Activated CD4-positive, CD25-positive, alpha-beta regulatory T cell treated with anti-CD3 and anti-CD28 coated beads, Interleukin-2, amount 50 U/mL, for 16 hours (primary cell): ENCODE measurements around the gene SLC36A2.
"Not testable (repeated sequence)": the region's sequence is repeated elsewhere in the genome, so short reads cannot be mapped to it uniquely, and the experiment has no call there.

Source experiments
- DNase-seq: peaks from one replicate; pipeline ENCODE4 v3.0.0-alpha.2; 2020; ENCODE audit warnings: low read depth, low spot score

SLC36A2 gene

DNA sequence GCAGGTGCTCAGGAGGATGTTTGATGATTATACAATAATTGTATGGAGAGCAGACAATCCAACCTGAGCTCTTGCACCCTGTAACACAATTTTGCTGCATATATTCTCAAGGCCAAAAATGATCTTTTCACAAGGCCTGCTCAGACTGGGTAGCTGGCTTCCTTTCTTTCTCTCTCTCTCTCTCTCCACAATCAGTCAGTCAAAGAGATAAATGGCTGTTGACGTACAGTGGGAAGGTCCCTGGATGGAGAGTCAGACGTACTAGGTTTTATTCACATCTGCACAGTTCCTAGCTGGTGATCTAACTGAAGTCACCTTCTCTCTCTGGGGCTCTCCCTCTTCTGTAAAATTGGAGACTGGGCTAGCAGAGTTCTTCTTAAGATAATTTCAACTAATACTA lies 19.8 kb downstream of the SLC36A2 start:
- no peak for DNase-seq

DNA sequence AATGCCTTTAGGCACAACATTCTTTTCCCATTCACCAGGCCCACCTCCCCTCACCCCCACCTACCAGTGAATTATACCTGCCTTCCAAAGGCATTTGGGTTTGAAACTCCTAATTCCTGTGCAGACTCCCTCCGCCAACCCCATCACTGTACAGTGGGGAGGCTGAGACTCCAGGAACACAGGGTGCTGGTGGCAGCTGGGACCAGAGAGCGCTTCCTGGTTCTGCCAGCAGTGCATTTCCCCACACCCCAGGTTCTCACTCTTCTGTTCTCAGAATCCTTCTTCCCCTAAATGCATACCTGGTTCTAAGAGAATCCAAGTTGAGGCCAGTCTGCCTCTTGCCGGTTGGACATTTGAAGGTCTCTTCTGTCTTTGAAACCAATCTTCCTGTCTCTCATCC lies 21.1 kb downstream of the SLC36A2 start:
- no peak for DNase-seq

DNA sequence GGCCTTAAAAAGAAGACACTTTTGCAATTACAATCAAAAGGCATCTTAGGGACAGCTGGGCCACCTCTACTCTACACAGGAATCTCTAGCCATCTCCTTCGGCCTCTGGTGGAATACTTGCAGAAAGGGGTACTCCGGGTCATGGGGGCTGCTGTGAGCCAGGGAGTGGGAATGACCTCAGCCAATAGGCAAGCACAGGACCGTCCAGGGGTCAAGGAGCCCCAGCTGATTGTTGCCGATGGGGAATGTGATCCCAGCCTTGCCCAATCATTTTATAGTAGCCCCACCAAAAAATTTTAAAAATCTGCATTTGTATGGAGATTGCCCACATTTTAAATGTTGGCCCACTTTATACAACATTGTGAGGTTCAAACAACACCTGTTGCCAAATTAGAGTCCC lies 26.9 kb downstream of the SLC36A2 start:
- DNase-seq, result no peak

DNA sequence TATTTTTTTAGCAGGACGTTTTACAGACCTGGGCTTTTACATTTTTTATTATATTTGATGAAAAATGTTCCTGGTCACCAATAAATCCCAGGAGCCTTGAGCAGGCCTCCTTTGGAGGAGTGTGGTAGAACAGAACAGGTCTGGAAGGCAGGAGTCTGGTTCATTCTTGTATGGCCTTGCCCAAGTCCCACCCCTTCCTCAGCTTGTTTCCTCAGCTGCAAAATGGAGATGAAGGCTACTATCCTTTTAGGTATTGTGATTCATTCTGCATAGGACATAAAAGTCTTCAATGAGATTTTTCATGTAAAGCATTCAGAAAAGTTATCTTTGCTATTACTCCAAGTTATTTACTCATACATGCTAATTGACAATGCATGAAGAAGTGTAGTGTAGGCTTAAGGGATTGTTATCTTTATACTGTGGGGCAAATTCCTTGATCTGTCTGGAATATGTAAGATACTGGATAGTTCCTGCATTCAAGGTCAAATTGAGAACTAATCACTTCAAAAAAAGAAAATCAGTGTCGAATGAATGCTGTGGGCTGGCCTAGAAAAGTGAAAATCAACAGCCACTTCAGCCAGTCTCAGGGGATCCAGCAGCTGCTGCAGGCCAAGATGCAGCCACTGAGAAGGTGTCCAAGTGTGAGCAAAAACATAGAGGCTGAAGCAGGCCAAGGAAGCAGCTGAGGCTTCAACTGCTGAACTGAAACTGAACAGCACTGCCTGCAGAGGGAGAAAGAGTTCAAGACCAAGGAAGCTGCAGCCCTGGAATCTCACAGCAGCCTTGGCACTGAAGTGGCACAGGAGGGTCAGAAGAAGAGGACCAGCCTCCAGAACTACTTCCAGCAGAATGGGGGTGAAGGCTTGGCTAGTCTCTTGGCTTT lies 28.3 kb downstream of the SLC36A2 start:
- DNase-seq, result no peak

DNA sequence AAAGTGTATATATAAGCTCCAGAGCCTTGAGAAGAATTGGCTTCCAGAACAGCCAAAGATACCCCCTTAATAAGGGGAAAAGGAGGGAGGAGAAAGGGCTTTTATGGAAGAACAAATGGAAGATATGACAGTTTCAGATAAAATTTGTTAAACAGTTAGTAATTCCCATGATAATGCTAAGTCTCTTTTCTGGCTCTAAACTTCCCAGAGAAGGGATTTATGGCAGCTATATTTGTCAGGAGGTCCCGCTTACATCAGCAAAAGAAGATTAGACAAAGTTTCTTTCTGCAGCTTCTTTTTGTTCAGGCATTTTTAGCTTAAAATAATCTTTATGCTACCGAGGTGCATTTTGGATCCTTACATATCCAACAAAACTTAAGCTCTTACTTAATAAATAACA lies 29.5 kb downstream of the SLC36A2 start:
- no peak for DNase-seq

- DNase-seq, result peak; percentile 4
Measured at GRCh38 chr5:151315998-151316597, 31.3 kb downstream of the SLC36A2 start.

- DNase-seq, result no peak
Measured at GRCh38 chr5:151313357-151313756, 34.0 kb downstream of the SLC36A2 start.

DNA sequence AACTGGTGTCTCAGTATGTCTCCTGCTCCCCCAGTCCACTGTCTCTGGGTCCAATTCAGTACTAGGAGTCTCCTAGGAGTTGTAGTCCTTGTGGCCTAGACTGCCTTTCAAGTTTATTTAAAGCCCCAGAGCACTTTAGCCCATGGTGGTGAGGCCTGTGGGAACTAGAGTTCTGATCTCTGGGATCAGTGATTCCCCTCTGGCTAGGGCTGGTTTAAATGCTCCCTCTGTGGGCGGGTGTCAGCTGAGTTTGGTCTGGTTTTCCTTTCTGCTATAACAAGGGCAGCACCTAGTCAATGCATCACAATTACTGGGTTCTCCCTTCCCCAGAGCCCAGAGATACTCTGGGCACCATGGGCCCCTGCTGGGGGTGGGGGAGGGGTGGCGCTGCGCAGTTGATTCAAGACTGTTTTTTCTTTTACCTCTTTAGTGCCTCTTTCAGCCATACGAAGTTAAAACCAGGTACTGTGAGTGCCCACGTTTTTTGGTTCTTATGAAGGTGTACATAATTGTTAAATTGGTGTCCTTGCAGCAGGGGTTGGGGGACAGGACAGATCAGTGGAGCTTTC lies 34.5 kb downstream of the SLC36A2 start:
- no peak for DNase-seq

DNA sequence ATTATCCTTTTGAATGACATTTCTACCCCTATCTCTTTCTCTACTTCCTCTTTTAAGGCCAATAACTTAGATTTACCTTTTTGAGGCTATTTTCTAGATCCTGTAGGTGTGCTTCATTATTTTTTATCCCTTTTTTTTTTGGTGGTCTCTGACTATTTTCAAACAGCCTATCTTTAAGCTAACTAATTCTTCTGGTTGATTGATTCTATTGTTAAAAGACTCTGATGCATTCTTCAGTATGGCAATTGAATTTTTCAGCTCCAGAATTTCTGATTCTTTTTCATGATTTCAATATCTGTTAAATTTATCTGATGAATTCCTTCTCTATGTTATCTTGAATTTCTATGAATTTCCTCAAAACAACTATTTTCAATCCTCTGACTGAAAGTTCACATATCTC lies 36.4 kb downstream of the SLC36A2 start:
- DNase-seq, result no peak

GRCh38 chr5:151309821-151310220 lies 37.5 kb downstream of the SLC36A2 start:
- not testable (repeated sequence) for DNase-seq

- not testable (repeated sequence) for DNase-seq
Measured at GRCh38 chr5:151309266-151309665, 38.1 kb downstream of the SLC36A2 start.

- no peak for DNase-seq
Measured at GRCh38 chr5:151303666-151304065, 43.7 kb downstream of the SLC36A2 start, which contains the start of gene SLC36A3. Gene SLC36A3, minus strand, starts transcription at chr5:151303766. Its CDS starts 412 bp downstream, at chr5:151303354.

DNA sequence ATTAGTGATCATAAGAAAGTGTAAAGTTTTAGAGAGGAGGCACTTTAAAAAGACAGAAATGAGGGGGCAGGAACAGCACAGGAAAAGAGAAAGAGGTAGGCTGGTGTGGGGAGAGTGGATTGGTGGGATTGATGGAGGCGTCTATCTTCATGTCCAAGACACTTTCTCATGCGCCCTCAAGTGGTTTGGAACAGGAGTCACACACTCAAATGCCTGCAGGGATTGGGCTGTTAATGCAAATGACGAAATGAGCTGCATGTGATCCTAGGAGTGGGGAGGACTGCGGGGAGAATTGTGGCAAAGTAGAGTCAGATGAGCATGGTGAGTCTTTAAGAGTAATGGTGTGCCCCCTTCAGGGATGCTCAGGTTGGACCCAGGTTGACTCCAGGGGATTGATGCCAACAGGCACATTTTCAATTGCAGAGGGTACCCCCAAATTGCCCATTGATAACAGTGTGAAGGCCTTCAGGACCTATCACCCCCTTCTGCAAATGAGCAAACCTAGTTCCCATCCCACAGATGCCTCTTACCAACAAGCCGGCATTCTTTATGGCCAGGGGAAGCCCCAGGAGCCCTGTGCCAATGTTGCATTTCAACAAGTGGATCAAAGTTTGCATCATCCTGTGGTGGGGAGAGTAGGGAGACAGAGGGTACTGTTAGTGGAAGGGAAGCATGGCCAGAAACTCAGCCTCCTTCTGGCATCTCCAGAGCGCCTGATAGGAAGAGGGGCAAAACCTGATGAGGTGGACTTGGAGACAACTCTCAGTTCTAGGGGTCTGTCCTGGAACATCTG lies 49.1 kb downstream of the SLC36A2 start:
- no peak for DNase-seq

DNA sequence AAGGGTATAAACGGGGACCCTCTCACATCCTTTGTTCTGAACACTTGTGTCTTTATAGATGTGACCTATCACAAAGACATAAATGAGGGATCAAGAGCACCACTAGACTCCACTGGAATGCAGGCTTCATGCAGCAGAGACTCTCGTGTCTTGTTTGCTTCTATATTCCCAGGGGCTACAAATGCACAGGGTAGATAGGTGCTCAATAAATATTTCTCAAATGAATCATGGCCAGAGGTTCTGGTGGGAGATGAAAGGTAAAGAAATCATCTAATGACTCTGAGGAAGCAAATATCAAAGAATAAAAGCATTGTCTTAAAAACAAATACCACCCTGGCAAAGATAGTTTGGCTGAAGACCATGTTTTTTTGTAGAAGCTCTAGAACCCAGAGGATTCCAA lies 50.4 kb downstream of the SLC36A2 start:
- DNase-seq, result no peak

DNA sequence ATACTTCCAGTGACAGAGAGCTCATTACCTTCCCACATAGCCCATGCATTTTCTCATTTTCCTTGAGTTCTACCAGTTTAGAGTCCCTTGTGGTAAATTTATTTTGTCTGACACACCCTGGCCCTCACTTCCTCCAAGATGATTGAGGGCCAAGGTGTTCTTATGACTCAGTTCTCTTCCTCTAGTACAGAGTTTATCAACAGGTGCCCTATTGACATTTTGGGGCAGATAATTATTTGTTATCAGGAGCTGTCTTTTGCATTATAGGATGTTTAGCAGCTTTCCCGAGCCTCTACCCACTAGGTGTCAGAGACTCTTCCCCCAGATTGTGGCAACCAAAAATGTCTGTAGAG lies 50.9 kb downstream of the SLC36A2 start:
- DNase-seq, result no peak

GRCh38 chr5:151295791-151296477 lies 51.4 kb downstream of the SLC36A2 start:
- no peak for DNase-seq

DNA sequence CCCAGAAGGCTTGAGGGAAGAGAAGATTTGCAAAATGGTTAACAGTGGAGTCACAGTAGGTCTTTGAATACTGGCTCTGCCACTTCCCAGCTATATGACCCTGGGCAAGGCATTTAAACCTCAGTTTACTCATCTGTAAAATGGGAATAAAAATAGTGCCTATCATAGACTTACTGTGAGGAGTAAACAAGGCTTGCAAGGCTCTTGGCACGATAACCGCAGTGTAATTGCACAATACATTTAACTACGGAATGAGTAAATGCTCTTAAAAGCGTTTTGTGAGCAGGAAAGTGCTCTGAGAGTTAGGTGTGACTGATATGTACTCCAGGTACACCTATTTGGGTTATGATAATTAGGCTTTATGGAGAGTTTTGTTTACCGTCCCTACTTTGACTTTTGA lies 52.2 kb downstream of the SLC36A2 start:
- no peak for DNase-seq

DNA sequence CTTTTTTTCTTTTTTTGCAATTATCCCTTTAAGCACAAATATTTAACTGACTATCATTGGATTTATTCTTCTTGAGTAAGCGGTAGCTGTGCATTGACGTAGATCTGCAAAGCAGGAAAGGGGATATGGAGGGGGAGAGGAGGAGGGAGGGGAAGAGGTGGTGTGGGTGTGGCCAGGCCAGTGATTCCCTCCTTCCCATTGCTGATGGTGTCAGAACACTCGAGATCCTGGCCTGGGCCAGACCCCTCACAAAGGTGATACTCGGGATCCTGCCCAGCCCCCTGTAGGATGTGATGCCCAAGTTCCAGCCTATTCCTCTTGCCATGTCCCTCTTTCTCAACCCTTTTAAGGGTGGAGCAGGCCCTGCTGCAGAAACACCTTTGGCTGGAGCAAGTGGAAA lies 53.7 kb downstream of the SLC36A2 start:
- DNase-seq, result no peak

GRCh38 chr5:151288180-151288579 lies 59.2 kb downstream of the SLC36A2 start:
- DNase-seq, result no peak

DNA sequence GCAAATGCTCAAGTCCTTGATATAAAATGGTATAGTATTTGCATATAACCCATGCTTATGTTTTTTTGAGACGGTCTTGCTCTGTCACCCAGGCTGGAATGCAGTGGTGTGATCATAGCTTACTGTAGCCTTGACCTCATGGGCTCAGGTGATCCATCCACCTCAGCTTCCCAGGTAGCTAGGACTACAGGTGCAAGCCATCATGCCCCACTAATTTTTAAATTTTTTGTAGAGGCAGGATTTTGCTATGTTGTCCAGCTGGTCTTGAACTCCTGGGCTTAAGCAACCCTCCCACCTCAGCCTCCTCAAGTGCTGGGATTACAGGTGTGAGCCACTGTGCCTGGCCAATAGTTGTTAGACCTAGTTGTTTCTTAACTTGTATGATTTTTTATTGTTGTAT lies 61.1 kb downstream of the SLC36A2 start:
- no peak for DNase-seq

DNA sequence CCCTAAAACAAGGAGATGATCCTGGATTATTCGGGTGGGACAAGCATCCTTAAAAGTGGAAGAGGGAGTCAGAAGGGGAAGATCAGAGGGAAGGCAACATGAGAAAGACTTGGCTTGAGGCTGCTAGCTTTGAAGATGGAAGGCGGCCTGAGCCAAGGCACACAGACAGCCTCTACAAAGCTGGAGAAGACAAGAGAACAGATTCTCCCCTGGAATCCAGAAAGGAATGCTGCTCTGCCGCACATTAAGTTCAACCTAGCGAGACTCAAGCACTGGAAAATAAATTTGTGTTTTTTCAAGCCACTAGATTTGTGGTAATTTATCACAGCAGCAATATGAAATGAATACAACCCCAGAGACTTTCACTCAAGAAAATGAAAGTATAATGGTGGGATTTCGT lies 61.7 kb downstream of the SLC36A2 start:
- no peak for DNase-seq
